ENCODE data around the gene MYO10. TPM values are rescaled to one million over a fixed set of nuclear protein-coding genes. Genes with fewer than 3 reads are reported as not detected.
"Not testable (repeated sequence)": the region's sequence is repeated elsewhere in the genome, so short reads cannot be mapped to it uniquely, and the experiment has no call there.

MYO10 gene
- total RNA-seq, 1 experiment from 2014 or later, result 9.3 TPM

DNA sequence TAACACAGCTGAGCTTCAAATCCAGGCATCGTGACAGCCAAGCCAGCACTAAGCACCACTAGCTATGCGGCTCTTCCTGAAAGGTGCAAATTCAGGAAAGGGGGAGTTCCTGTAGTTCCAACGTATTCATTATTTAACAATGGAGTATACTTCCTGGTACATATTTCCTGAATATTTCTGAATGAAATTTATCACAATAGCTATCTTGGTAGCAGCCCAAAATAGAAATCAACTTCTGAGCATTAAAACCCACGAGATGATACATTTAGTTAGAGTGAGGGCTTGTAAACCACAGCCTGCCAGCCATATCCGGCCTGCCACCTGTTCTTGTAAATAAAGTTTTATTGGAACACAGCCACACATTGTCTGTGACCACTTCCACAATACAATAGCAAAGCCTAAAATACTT is 209.5 kb downstream of the MYO10 start:
- DNase-seq, result peak; percentile 49 to 74

DNA sequence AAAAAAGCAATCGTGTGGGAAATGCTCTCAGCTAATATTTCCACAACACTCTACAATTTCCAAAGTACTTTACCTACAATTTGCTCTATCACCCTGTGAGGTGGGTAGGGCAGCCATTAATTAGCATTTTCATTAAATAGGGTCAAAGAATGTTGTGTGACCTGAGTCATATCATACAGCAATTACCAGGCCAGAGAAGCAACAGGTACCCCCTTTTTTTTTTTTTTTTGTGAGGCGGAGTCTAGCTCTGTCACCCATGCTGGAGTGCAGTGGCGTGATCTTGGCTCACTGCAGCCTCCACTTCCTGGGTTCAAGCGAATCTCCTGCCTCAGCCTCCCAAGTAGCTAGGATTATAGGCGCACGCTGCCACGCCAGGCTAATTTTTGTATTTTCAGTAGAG is 210.5 kb downstream of the MYO10 start:
- no peak overlapping the region for H3K27ac ChIP-seq
- H3K4me3 ChIP-seq, result no peak overlapping the region
- no peaks in the 10 kb centered on the region for H3K36me3 ChIP-seq
- no peak for DNase-seq
- H3K27me3 ChIP-seq, result no peaks in the 10 kb centered on the region
- peaks cover 30% of the 10 kb centered on the region for H3K4me1 ChIP-seq
- H3K9me3 ChIP-seq (replicated peaks), result no peaks in the 10 kb centered on the region

More for the DNA sequence above, 209.5 kb downstream of the MYO10 start:
- H3K4me1 ChIP-seq, result peaks cover 25% of the 10 kb centered on the region
- no peaks in the 10 kb centered on the region for H3K36me3 ChIP-seq
- peak overlapping the region; percentile 32 for H3K4me3 ChIP-seq
- peak overlapping the region; percentile 68 for H3K27ac ChIP-seq
- no peaks in the 10 kb centered on the region for H3K27me3 ChIP-seq
- H3K9me3 ChIP-seq (replicated peaks), result no peaks in the 10 kb centered on the region

DNA sequence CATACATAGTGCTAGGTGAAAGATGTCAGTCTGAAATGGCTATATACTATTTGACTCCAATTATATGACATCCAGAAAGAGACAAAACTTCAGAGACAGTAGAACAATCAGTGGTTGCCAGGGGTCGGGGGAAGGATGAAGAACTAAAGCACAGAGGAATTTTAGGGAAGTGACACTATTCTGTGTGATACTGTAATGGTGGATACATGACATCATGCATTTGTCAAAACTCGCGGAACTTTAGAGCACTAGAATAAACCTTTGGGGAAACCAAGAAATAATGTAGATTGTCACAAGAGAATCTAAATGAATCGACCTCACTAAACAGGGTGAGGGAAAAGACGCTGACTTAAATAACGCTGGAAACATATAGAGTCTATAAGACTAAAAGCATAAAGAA is 212.3 kb downstream of the MYO10 start:
- no peak overlapping the region for H3K27ac ChIP-seq

DNA sequence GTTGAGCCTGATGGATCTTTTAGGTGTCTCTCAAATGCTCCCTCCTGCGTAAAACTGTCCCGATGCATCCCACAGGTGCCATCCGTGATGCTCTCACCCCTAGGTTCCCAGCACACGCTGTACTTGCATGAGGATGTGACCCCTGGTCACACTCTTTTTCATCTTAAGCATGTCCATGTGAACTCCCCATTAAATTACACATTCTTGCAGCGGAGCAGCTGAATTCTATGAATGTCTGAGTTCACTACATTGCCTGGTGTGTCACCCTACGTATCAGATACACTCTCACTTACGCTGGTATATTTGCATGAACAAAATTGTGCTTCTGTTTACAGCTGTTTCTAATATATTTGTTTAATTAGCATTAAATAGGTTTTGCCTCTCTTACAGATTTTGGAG is 214.0 kb downstream of the MYO10 start:
- DNase-seq, result no peak
- peaks cover 22% of the 10 kb centered on the region for H3K4me1 ChIP-seq
- H3K36me3 ChIP-seq, result no peaks in the 10 kb centered on the region
- no peak overlapping the region for H3K4me3 ChIP-seq
- peak overlapping the region; percentile 42 for H3K27ac ChIP-seq
- H3K9me3 ChIP-seq (replicated peaks), result no peaks in the 10 kb centered on the region
- no peaks in the 10 kb centered on the region for H3K27me3 ChIP-seq

More for the DNA sequence above, 212.3 kb downstream of the MYO10 start:
- DNase-seq, result no peak
- H3K36me3 ChIP-seq, result no peaks in the 10 kb centered on the region
- H3K27me3 ChIP-seq, result no peaks in the 10 kb centered on the region
- H3K9me3 ChIP-seq (replicated peaks), result no peaks in the 10 kb centered on the region
- H3K4me1 ChIP-seq, result peaks cover 30% of the 10 kb centered on the region
- H3K4me3 ChIP-seq, result no peak overlapping the region

DNA sequence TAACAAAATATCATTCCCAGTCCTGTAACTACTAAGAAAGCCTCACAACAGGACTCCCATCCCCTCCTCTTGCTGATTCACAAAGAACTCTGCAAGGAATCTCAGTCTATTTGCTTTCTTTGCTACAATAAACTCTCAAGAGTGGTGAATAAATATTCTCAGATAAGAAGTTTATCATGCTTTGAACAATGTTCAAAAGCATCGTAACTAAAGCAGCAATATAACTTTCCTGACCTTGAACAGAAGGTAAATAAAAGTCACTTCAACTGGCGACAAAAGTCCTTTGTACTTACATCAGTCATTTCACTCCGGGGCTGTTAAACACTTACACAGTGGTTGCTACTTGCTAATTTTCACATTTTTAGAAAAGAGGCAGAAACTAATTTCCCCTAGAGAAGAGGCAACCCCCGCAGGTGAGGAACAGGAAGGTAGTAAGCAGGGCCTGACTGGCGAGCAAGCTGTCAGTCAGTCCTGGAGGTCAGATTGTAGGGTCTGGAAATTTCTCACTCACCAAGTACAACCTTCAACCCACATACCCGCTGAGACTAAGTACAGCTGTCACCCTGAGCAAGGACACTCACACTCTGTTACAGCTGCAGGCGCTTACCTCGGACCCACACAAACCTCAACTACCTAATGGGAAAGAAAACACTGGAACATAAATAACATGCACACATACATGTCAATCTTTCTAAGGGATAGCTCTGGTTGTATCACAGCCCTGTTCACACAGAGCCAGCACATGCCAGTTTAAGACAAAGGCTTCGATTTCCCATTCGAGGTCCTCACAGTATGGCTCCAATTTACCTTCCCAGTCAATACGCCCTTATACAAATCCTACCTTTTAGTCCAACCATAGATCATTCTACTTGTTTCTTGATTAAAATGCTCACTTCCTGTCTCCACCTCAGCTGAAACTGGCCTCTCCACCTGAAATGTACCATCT is 214.7 kb downstream of the MYO10 start:
- Histone ChIP-seq H3K36me3 (no peaks in the 10 kb centered on the region), H3K4me3 (no peak overlapping the region), H3K9me3 (replicated peaks) (no peaks in the 10 kb centered on the region), H3K4me1 (peaks cover 15% of the 10 kb centered on the region), H3K27me3 (no peaks in the 10 kb centered on the region), H3K27ac (peak overlapping the region; percentile 42)
- peak in 1 of 2 experiments; percentile 59 for DNase-seq

DNA sequence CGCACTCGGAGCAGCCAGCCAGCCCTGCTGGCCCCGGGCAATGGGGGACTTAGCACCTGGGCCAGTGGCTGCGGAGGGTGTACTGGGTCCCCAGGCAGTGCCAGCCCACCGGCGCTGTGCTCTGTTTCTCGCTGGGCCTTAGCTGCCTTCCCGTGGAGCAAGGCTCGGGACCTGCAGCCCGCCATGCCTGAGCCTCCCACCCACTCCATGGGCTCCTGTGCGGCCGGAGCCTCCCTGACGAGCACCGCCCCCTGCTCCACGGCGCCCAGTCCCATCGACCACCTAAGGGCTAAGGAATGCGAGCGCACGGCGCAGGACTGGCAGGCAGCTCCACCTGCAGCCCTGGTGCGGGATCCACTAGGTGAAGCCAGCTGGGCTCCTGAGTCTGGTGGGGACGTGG is 218.1 kb downstream of the MYO10 start:
- not testable (repeated sequence) for DNase-seq

DNA sequence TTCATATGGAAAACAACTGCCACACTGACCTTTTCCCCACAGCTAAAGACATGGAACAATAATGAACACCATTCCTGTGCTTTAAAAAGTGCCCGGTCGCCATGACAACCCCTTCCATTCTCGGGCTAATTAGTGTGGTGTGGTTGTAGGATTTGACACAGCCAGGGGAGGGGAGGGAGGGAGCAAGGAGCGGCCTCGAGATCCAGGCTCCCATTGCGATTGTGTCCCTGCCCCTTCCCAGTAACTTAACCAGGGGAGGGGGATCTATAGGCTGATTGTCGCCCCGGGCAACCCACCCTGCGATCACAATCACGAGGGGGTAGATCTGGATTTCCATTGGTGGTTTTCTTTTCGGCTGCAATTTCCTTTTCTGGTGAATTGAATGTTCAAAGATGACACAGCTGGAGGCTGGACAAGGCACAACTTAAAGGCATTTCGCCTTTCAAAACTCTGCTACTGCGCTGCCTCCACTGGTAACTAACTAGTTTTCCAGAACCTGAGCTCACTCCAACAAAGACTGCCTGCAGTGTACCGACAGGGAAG is 222.6 kb downstream of the MYO10 start:
- H3K27ac ChIP-seq, result no peak overlapping the region
- DNase-seq, result peak in 1 of 2 experiments; percentile 46
- H3K27me3 ChIP-seq, result no peaks in the 10 kb centered on the region
- H3K36me3 ChIP-seq, result no peaks in the 10 kb centered on the region
- no peaks in the 10 kb centered on the region for H3K9me3 ChIP-seq (replicated peaks)
- peaks cover 6% of the 10 kb centered on the region for H3K4me1 ChIP-seq
- H3K4me3 ChIP-seq, result peak overlapping the region; percentile 12; the same call in 1 of the 2 replicates

More for the DNA sequence above, 218.1 kb downstream of the MYO10 start:
- H3K9me3 ChIP-seq (replicated peaks); H3K27ac ChIP-seq; H3K27me3 ChIP-seq; H3K36me3 ChIP-seq; H3K4me1 ChIP-seq; H3K4me3 ChIP-seq: not testable (repeated sequence)

DNA sequence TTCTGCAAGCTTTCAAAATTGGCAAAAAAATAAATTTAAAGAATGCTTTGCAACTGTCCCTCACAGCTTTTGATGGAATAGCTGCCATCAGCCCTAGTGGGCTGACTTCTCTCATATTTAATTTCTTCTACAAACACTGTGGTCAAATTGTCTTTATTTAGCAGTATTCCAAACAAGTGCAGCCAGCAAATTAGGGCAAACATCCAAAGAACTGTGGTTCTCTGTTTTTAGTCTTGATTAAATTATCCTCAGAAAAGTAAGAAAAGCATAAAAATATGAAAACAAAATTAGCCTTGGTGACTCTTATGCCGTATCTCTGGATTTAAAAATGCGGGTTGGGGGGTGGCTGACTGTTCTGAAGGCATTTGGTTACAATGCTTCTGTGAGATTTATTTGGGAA is 223.5 kb downstream of the MYO10 start:
- Histone ChIP-seq H3K27me3 (no peaks in the 10 kb centered on the region), H3K4me3 (no peak overlapping the region), H3K9me3 (replicated peaks) (no peaks in the 10 kb centered on the region), H3K27ac (peak overlapping the region; percentile 32; the same call in 1 of the 2 replicates), H3K36me3 (no peaks in the 10 kb centered on the region), H3K4me1 (peaks cover 14% of the 10 kb centered on the region)
- DNase-seq, result peak in 1 of 2 experiments; percentile 17

DNA sequence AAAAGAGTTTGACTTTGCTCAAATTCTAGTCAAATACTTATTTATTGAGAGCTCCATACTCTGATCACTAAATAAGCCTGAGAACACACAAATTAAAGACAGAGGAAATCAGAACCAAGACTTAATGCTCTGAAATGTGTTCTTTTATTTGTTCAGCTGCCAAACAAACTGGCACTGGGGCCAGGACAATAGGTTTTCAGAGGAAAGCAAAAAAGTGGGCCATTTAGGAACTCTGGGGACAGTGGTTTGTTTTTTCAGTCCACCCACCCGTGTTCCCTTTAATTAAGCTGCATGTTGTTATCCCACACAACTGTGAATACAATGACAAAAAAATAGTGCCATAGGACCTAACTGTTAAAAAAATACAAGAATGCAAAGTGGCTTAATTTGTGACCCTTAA is 223.9 kb downstream of the MYO10 start:
- peak in 1 of 2 experiments; percentile 51 for DNase-seq

DNA sequence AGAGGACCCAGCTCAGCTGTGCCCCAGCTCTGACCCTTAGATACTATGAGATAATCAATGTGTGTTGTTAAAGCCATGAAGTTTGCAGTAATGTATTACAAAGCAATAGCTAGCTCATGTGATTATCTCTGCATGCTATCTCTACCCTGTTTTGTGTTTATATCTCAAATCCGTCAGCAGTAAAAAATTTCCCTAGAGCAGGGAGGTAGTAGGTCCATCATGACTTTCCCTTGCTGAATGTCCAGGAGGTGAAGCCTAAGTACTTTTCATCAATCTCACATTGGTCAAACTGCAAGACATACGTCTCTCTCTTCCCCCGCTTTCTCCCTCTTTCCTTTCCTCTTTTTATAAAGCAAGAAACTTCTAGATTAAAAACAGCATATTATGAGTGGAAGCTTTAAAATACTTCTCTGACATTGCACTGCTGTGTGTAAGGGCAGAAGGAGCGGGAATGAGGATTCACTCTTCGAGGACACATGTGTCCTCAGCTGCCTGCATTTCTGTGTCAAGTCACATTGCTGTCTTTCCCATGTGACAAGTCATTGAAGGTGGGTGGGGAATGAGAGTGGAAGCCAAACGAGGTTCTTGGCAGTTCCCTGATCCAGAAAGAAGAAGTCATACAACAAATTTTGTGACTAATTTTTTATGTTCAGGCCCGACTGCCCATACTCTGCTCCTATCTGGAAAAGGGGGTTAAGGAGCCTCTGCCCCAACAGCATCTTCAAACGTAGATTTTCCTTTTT is 226.2 kb downstream of the MYO10 start:
- no peak for DNase-seq
- Histone ChIP-seq H3K9me3 (replicated peaks) (no peaks in the 10 kb centered on the region), H3K27ac (no peak overlapping the region), H3K27me3 (no peaks in the 10 kb centered on the region), H3K4me3 (no peak overlapping the region), H3K4me1 (peaks cover 18% of the 10 kb centered on the region), H3K36me3 (0 out of 2 replicates have a peak, but pooled peaks cover 2% of the 10 kb centered on the region)

More for the DNA sequence above, 223.9 kb downstream of the MYO10 start:
- peaks cover 17% of the 10 kb centered on the region for H3K4me1 ChIP-seq
- H3K4me3 ChIP-seq, result no peak overlapping the region
- H3K27ac ChIP-seq, result peak overlapping the region; percentile 32; the same call in 1 of the 2 replicates
- H3K27me3 ChIP-seq, result no peaks in the 10 kb centered on the region
- no peaks in the 10 kb centered on the region for H3K9me3 ChIP-seq (replicated peaks)
- H3K36me3 ChIP-seq, result no peaks in the 10 kb centered on the region

DNA sequence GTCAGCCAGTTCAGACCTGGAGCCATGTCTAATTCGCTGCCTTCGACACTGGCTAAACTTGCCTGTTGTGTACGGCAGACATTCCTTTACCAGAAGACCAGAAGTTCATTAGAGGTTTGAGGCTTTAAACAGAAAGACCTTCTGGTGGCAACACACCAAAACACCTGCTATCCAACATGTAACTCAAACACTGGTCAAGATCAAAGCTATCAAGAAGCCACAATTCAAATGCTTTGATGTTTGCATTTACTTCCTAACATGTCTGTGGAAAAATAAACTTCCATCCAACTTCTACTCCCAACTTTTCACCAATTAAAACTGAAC is 228.3 kb downstream of the MYO10 start:
- Histone ChIP-seq H3K27me3 (no peaks in the 10 kb centered on the region), H3K36me3 (0 out of 2 replicates have a peak, but pooled peaks cover 2% of the 10 kb centered on the region), H3K9me3 (replicated peaks) (no peaks in the 10 kb centered on the region), H3K4me3 (no peak overlapping the region), H3K4me1 (peaks cover 18% of the 10 kb centered on the region), H3K27ac (peak overlapping the region; percentile 79)
- no peak for DNase-seq

DNA sequence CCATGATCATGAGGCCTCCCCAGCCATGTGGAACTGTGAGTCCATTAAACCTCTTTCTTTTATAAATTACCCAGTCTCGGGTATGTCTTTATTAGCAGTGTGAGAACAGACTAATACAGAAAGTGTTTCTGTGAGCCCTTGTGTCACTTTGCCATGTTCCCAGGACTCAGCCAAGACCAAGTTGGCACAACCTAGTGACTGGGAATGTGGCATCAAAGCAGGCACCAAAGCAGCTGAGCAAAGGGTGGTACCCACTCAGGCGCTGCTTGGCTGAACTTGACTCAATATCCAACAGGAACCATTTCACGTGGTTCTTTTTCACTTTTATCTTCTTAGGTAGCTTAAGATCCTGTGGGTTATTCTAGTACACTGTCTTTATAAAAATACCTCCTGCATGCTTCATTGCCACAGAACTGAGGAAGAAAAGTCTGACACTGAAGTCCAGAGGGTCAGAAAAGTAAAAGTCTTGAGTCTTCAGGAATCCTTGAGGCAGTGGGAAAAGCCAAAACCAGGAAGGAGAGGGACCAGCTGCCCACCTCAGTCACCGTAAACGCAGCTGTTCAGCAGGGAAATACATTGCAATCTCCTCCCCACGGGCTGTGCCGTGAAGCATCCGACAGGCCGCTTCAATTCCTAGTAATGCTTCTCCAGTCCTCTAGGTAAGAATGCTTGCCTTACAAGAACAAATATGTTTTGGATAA is 228.8 kb downstream of the MYO10 start:
- DNase-seq, result peak; percentile 59 to 75
- H3K4me3 ChIP-seq, result no peak overlapping the region
- no peaks in the 10 kb centered on the region for H3K9me3 ChIP-seq (replicated peaks)
- peak overlapping the region; percentile 79 for H3K27ac ChIP-seq
- peaks cover 14% of the 10 kb centered on the region for H3K4me1 ChIP-seq
- 0 out of 2 replicates have a peak, but pooled peaks cover 2% of the 10 kb centered on the region for H3K36me3 ChIP-seq
- no peaks in the 10 kb centered on the region for H3K27me3 ChIP-seq

DNA sequence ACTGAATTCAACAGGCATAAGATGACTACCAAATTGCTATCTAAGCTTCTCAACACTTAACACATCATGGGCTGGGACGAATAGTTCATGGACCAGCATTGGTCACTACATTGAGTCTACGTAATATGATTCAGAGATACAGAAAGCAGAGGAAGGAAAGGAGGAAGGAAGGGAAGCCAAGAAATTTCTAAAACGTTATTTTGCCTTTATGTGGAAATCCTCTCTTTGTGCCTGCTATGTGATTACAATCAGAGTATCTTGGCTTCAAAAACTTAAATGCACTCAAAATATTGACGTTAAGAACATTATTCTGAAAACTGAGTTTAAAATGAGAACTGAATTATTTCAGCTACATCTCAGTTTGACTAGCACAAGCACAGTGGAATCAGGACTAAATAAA is 231.1 kb downstream of the MYO10 start:
- DNase-seq, result no peak
- H3K9me3 ChIP-seq (replicated peaks), result no peaks in the 10 kb centered on the region
- H3K4me1 ChIP-seq, result peaks cover 12% of the 10 kb centered on the region
- H3K27me3 ChIP-seq, result no peaks in the 10 kb centered on the region
- H3K27ac ChIP-seq, result no peak overlapping the region
- H3K36me3 ChIP-seq, result 0 out of 2 replicates have a peak, but pooled peaks cover 2% of the 10 kb centered on the region
- no peak overlapping the region for H3K4me3 ChIP-seq

DNA sequence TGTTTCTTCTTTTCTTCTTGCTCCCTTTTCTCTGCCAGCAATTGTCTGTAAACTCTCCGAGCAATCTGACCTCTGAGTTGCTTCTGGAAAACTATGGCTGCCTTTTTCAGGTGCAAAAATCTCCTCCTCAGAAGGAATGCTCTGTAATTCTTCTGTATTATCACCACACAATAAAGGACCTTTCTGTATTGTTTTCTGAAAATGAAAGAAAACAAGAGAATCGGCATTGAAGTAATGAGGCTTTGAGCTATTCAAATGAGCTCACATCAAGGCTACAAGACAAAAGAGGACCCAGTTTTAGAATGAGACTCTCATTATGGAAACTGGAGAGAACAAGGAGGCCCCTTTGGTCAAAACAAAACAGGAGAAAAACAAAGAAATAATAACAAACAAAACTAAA is 233.1 kb downstream of the MYO10 start:
- Histone ChIP-seq H3K36me3 (0 out of 2 replicates have a peak, but pooled peaks cover 2% of the 10 kb centered on the region), H3K27me3 (no peaks in the 10 kb centered on the region), H3K4me3 (no peak overlapping the region), H3K9me3 (replicated peaks) (no peaks in the 10 kb centered on the region), H3K27ac (no peak overlapping the region), H3K4me1 (peaks cover 8% of the 10 kb centered on the region)
- no peak for DNase-seq

All from SJCRH30 (cell line).